ENCODE results near the gene SAFB2. TPM values are rescaled to one million over a fixed set of nuclear protein-coding genes. Genes with fewer than 3 reads are reported as not detected.

The SAFB2 gene
- 38.0 and 43.0 TPM in 2 replicates for total RNA-seq

- H2AFZ ChIP-seq (ENCODE audit: low read length): peak within 1 kb of the TSS; percentile 91
- peaks cover 97% of the 10 kb centered on the region for H3K79me2 ChIP-seq (ENCODE audit: insufficient read depth, low read length)
- DNase-seq (ENCODE audit: insufficient read length, low spot score, missing footprints): peak; percentile 99
- H4K20me1 ChIP-seq (ENCODE audit: insufficient read depth, low read length): peaks cover 64% of the 10 kb centered on the region
- peak within 1 kb of the TSS; percentile 99 for H3K4me3 ChIP-seq (ENCODE audit: insufficient read depth, low read length)
- peaks cover 56% of the 10 kb centered on the region for H3K36me3 ChIP-seq (ENCODE audit: insufficient read depth, low read length)
- peak within 1 kb of the TSS; percentile 95 for H3K4me2 ChIP-seq (ENCODE audit: insufficient read depth, low read length)
- TF ChIP-seq CTCF (IDR thresholded peaks at IDR 0.05; ENCODE audit: extremely low read depth, low read depth, low read length): no peak
- H3K27me3 ChIP-seq (ENCODE audit: insufficient read depth, low read length): no peaks in the 10 kb centered on the region
- H3K9me3 ChIP-seq (ENCODE audit: low read depth, low read length): no peaks in the 10 kb centered on the region
- peaks cover 48% of the 10 kb centered on the region for H3K4me1 ChIP-seq (ENCODE audit: insufficient read depth, low read length)
- peak within 1 kb of the TSS; percentile 93 for H3K27ac ChIP-seq (ENCODE audit: low read depth, low read length)
Observed at GRCh38 chr19:5622465-5623396, at the start of gene SAFB2, which contains the start of gene SAFB. Gene SAFB2 (minus strand): TSS chr19:5622776. CDS start chr19:5622715, 61 bp downstream. Gene SAFB (plus strand): TSS chr19:5623083. CDS start chr19:5623206, 123 bp downstream.

GRCh38 chr19:5671600-5671999 is 49.0 kb upstream of the SAFB2 start:
- no peaks in the 10 kb centered on the region for H3K9me3 ChIP-seq (ENCODE audit: low read depth, low read length)
- H2AFZ ChIP-seq (ENCODE audit: low read length): no peak overlapping the region
- no peak overlapping the region for H3K27ac ChIP-seq (ENCODE audit: low read depth, low read length)
- H3K79me2 ChIP-seq (ENCODE audit: insufficient read depth, low read length): peaks cover 5% of the 10 kb centered on the region
- peaks cover 8% of the 10 kb centered on the region for H4K20me1 ChIP-seq (ENCODE audit: insufficient read depth, low read length)
- TF ChIP-seq CTCF (IDR thresholded peaks at IDR 0.05; ENCODE audit: extremely low read depth, low read depth, low read length): no peak
- H3K4me2 ChIP-seq (ENCODE audit: insufficient read depth, low read length): no peak overlapping the region
- DNase-seq (ENCODE audit: insufficient read length, low spot score, missing footprints): peak; percentile 41
- H3K36me3 ChIP-seq (ENCODE audit: insufficient read depth, low read length): peaks cover 33% of the 10 kb centered on the region
- no peaks in the 10 kb centered on the region for H3K4me1 ChIP-seq (ENCODE audit: insufficient read depth, low read length)
- H3K4me3 ChIP-seq (ENCODE audit: insufficient read depth, low read length): no peak overlapping the region
- no peaks in the 10 kb centered on the region for H3K27me3 ChIP-seq (ENCODE audit: insufficient read depth, low read length)

GRCh38 chr19:5669212-5669611 is 46.6 kb upstream of the SAFB2 start:
- no peak for TF ChIP-seq CTCF (IDR thresholded peaks at IDR 0.05; ENCODE audit: extremely low read depth, low read depth, low read length)
- no peak overlapping the region for H3K4me3 ChIP-seq (ENCODE audit: insufficient read depth, low read length)
- no peak overlapping the region for H2AFZ ChIP-seq (ENCODE audit: low read length)
- no peak overlapping the region for H3K4me2 ChIP-seq (ENCODE audit: insufficient read depth, low read length)
- peak; percentile 23 for DNase-seq (ENCODE audit: insufficient read length, low spot score, missing footprints)
- H3K36me3 ChIP-seq (ENCODE audit: insufficient read depth, low read length): peaks cover 47% of the 10 kb centered on the region
- H3K4me1 ChIP-seq (ENCODE audit: insufficient read depth, low read length): peaks cover 9% of the 10 kb centered on the region
- H3K27ac ChIP-seq (ENCODE audit: low read depth, low read length): no peak overlapping the region
- H4K20me1 ChIP-seq (ENCODE audit: insufficient read depth, low read length): peaks cover 15% of the 10 kb centered on the region
- H3K9me3 ChIP-seq (ENCODE audit: low read depth, low read length): no peaks in the 10 kb centered on the region
- peaks cover 5% of the 10 kb centered on the region for H3K79me2 ChIP-seq (ENCODE audit: insufficient read depth, low read length)
- no peaks in the 10 kb centered on the region for H3K27me3 ChIP-seq (ENCODE audit: insufficient read depth, low read length)

- H3K36me3 ChIP-seq (ENCODE audit: insufficient read depth, low read length): peaks cover 61% of the 10 kb centered on the region
Observed at GRCh38 chr19:5667751-5668271, 45.2 kb upstream of the SAFB2 start.

More at GRCh38 chr19:5667751-5668271, 45.2 kb upstream of the SAFB2 start:
- H3K4me2 ChIP-seq (ENCODE audit: insufficient read depth, low read length): no peak overlapping the region
- peaks cover 7% of the 10 kb centered on the region for H3K79me2 ChIP-seq (ENCODE audit: insufficient read depth, low read length)
- H3K4me3 ChIP-seq (ENCODE audit: insufficient read depth, low read length): no peak overlapping the region
- no peak for DNase-seq (ENCODE audit: insufficient read length, low spot score, missing footprints)
- peaks cover 9% of the 10 kb centered on the region for H3K4me1 ChIP-seq (ENCODE audit: insufficient read depth, low read length)
- TF ChIP-seq CTCF (IDR thresholded peaks at IDR 0.05; ENCODE audit: extremely low read depth, low read depth, low read length): no peak
- H3K27ac ChIP-seq (ENCODE audit: low read depth, low read length): no peak overlapping the region
- H3K27me3 ChIP-seq (ENCODE audit: insufficient read depth, low read length): no peaks in the 10 kb centered on the region
- H4K20me1 ChIP-seq (ENCODE audit: insufficient read depth, low read length): peaks cover 22% of the 10 kb centered on the region
- no peak overlapping the region for H2AFZ ChIP-seq (ENCODE audit: low read length)
- no peaks in the 10 kb centered on the region for H3K9me3 ChIP-seq (ENCODE audit: low read depth, low read length)
